GM23338 (cell line): ENCODE data around the gene RPS19BP1.

Source experiments
- CREB1 ChIP-seq: fragments of 250-450 bp; sonication (Bioruptor Pico); IDR thresholded peaks from 2 replicates; pipeline ENCODE4 v1.5.0; 2020; ENCODE audit warnings: low read depth, mild to moderate bottlenecking, moderate library complexity
- CTCF ChIP-seq, 2 experiments: fragments of 200-600 bp in 1 of 2; sonication (generic) in 1 of 2; conservative IDR thresholded peaks; 2 replicates each; pipeline versions ENCODE4 v1.5.1 to v1.6.1; 2016 to 2017; ENCODE audit warnings: antibody characterized with exemption in 2 of 2, low read depth in 2 of 2, mild to moderate bottlenecking in 2 of 2, moderate library complexity in 1 of 2
- EZH2 ChIP-seq: fragments of 200-600 bp; sonication (generic); IDR thresholded peaks from one replicate; pipeline ENCODE4 v1.8.0; 2017; ENCODE audit warnings: antibody characterized with exemption, mild to moderate bottlenecking, low read depth; ENCODE audit not compliant: unreplicated experiment
- EZH2phosphoT487 ChIP-seq: fragments of 200-600 bp; sonication (generic); IDR thresholded peaks from one replicate; pipeline ENCODE4 v1.8.1; 2018; ENCODE audit warnings: antibody characterized with exemption; ENCODE audit not compliant: unreplicated experiment
- JUNB ChIP-seq: IDR thresholded peaks from one replicate; pipeline ENCODE4 v1.6.1; 2016; ENCODE audit warnings: antibody characterized with exemption; ENCODE audit not compliant: unreplicated experiment
- NANOG ChIP-seq: IDR thresholded peaks from 2 replicates; pipeline ENCODE4 v1.6.1; 2016; ENCODE audit warnings: antibody characterized with exemption, borderline replicate concordance
- POLR2AphosphoS5 ChIP-seq: IDR thresholded peaks from 2 replicates; pipeline ENCODE4 v1.6.1; 2016; ENCODE audit warnings: antibody characterized with exemption, low read depth
- REST ChIP-seq: IDR thresholded peaks from one replicate; pipeline ENCODE4 v1.6.1; 2018; ENCODE audit warnings: antibody characterized with exemption; ENCODE audit not compliant: unreplicated experiment
- STAT1 ChIP-seq: IDR thresholded peaks from one replicate; pipeline ENCODE4 v1.6.1; 2016; ENCODE audit warnings: antibody characterized with exemption; ENCODE audit not compliant: unreplicated experiment
- ZNF114 ChIP-seq: fragments of 250-450 bp; sonication (Bioruptor Pico); IDR thresholded peaks from 2 replicates; pipeline ENCODE4 v1.5.0; 2020; ENCODE audit warnings: mild to moderate bottlenecking, moderate library complexity
- TF ChIP-seq, protein P1 (sequence below): fragments of 250-450 bp; sonication (Bioruptor Pico); IDR thresholded peaks from 2 replicates; pipeline ENCODE4 v1.5.0; 2020; ENCODE audit warnings: mild to moderate bottlenecking, moderate library complexity
- TF ChIP-seq, protein P2 (sequence below): IDR thresholded peaks from 2 replicates; pipeline ENCODE4 v1.6.1; 2016; ENCODE audit warnings: antibody characterized with exemption

DNA sequence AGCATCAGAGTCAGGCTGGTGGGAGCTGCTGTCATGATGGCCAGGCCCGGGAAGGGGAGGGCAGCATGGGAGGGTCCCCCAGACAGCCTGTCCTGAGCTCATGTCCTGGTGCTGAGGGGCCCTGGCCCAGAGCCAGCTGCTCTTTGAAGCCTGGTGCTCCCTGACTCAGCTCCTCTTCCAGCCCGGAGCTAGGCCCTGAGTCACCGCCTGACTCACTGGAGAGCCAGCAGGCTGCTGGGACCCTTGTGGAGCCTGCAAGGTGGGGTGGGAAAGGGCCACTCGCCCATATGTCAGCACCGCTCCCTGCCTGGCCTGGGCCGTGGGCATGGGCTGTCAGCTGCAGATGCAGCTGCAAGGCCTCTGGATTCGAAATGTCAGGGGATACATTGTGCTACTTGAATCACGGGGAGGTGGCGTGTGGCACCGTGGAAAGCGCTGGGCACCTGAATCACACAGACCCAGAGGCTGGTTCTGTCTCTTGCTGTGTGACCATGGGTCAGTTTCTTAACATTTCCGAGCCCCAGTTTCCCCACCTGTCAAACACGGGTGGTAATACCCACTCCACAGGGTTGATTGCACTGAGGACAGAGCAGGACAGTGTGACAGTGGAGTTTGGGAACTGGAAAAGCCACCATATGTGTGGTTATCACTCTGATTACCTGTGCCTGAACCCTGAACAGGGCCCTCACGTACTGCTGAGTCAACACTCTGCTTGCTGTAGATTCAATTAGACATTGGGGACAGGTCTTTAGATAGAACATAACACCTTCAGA, 42.4 kb upstream of the RPS19BP1 start:
- TF ChIP-seq CTCF (conservative IDR thresholded peaks at IDR 0.05; ENCODE audit: low read depth in 2 of 2) (no peak), CREB1 (CRISPR knock-in tag) (no peak), EZH2phosphoT487 (no peak), POLR2AphosphoS5 (no peak), EZH2 (no peak), REST (no peak), NANOG (no peak), STAT1 (no peak), JUNB (no peak), ZNF114 (CRISPR knock-in tag) (no peak)
- TF ChIP-seq, protein P1, sequence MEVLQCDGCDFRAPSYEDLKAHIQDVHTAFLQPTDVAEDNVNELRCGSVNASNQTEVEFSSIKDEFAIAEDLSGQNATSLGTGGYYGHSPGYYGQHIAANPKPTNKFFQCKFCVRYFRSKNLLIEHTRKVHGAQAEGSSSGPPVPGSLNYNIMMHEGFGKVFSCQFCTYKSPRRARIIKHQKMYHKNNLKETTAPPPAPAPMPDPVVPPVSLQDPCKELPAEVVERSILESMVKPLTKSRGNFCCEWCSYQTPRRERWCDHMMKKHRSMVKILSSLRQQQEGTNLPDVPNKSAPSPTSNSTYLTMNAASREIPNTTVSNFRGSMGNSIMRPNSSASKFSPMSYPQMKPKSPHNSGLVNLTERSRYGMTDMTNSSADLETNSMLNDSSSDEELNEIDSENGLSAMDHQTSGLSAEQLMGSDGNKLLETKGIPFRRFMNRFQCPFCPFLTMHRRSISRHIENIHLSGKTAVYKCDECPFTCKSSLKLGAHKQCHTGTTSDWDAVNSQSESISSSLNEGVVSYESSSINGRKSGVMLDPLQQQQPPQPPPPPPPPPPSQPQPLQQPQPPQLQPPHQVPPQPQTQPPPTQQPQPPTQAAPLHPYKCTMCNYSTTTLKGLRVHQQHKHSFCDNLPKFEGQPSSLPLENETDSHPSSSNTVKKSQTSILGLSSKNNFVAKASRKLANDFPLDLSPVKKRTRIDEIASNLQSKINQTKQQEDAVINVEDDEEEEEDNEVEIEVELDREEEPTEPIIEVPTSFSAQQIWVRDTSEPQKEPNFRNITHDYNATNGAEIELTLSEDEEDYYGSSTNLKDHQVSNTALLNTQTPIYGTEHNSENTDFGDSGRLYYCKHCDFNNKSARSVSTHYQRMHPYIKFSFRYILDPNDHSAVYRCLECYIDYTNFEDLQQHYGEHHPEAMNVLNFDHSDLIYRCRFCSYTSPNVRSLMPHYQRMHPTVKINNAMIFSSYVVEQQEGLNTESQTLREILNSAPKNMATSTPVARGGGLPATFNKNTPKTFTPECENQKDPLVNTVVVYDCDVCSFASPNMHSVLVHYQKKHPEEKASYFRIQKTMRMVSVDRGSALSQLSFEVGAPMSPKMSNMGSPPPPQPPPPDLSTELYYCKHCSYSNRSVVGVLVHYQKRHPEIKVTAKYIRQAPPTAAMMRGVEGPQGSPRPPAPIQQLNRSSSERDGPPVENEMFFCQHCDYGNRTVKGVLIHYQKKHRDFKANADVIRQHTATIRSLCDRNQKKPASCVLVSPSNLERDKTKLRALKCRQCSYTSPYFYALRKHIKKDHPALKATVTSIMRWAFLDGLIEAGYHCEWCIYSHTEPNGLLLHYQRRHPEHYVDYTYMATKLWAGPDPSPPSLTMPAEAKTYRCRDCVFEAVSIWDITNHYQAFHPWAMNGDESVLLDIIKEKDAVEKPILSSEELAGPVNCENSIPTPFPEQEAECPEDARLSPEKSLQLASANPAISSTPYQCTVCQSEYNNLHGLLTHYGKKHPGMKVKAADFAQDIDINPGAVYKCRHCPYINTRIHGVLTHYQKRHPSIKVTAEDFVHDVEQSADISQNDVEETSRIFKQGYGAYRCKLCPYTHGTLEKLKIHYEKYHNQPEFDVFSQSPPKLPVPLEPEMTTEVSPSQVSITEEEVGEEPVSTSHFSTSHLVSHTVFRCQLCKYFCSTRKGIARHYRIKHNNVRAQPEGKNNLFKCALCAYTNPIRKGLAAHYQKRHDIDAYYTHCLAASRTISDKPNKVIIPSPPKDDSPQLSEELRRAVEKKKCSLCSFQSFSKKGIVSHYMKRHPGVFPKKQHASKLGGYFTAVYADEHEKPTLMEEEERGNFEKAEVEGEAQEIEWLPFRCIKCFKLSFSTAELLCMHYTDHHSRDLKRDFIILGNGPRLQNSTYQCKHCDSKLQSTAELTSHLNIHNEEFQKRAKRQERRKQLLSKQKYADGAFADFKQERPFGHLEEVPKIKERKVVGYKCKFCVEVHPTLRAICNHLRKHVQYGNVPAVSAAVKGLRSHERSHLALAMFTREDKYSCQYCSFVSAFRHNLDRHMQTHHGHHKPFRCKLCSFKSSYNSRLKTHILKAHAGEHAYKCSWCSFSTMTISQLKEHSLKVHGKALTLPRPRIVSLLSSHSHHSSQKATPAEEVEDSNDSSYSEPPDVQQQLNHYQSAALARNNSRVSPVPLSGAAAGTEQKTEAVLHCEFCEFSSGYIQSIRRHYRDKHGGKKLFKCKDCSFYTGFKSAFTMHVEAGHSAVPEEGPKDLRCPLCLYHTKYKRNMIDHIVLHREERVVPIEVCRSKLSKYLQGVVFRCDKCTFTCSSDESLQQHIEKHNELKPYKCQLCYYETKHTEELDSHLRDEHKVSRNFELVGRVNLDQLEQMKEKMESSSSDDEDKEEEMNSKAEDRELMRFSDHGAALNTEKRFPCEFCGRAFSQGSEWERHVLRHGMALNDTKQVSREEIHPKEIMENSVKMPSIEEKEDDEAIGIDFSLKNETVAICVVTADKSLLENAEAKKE (CRISPR knock-in tag): no peak
- TF ChIP-seq, protein P2, sequence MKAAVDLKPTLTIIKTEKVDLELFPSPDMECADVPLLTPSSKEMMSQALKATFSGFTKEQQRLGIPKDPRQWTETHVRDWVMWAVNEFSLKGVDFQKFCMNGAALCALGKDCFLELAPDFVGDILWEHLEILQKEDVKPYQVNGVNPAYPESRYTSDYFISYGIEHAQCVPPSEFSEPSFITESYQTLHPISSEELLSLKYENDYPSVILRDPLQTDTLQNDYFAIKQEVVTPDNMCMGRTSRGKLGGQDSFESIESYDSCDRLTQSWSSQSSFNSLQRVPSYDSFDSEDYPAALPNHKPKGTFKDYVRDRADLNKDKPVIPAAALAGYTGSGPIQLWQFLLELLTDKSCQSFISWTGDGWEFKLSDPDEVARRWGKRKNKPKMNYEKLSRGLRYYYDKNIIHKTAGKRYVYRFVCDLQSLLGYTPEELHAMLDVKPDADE: no peak
